ENCODE results near the gene CETP. TPM values are rescaled to one million over a fixed set of nuclear protein-coding genes. Genes with fewer than 3 reads are reported as not detected.

Gene CETP
- total and polyA plus RNA-seq, 4 donors = 3.3 to 24.0 (median 6.3) TPM

GRCh38 chr16:56947604-56947995, 14.2 kb upstream of the CETP start:
- H3K27me3 ChIP-seq (ENCODE audit: control insufficient read depth in 4 of 4, insufficient read depth in 4 of 4, low read length in 3 of 4) = no peaks in the 10 kb centered on the region
- H3K9me3 ChIP-seq (ENCODE audit: control insufficient read depth in 4 of 4, low read length in 3 of 4) = no peaks in the 10 kb centered on the region
- peak overlapping the region in 1 of 2 donors; percentile 9 for H3K27ac ChIP-seq (ENCODE audit: low read depth in 1 of 2, low read length in 2 of 2)
- DNase-seq (ENCODE audit: low spot score) = no peak
- whole genome bisulfite sequencing = 89% methylated on average over 2 of the region's 2 CpGs
- H3K4me1 ChIP-seq (ENCODE audit: control insufficient read depth in 4 of 4, insufficient read depth in 4 of 4, low read length in 3 of 4) = peaks cover 0 to 17% (median 6%) of the 10 kb centered on the region in 4 donors
- TF ChIP-seq, protein P1, sequence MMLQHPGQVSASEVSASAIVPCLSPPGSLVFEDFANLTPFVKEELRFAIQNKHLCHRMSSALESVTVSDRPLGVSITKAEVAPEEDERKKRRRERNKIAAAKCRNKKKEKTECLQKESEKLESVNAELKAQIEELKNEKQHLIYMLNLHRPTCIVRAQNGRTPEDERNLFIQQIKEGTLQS (IDR thresholded peaks at IDR 0.05) = no peak
- TF ChIP-seq CTCF (IDR thresholded peaks at IDR 0.05; ENCODE audit: low read depth, low read length, missing input control) = no peak
- no peak for TF ChIP-seq GABPA (IDR thresholded peaks at IDR 0.05 in 1 of 2, conservative IDR thresholded peaks at IDR 0.05 in 1 of 2)
- TF ChIP-seq, protein P2, sequence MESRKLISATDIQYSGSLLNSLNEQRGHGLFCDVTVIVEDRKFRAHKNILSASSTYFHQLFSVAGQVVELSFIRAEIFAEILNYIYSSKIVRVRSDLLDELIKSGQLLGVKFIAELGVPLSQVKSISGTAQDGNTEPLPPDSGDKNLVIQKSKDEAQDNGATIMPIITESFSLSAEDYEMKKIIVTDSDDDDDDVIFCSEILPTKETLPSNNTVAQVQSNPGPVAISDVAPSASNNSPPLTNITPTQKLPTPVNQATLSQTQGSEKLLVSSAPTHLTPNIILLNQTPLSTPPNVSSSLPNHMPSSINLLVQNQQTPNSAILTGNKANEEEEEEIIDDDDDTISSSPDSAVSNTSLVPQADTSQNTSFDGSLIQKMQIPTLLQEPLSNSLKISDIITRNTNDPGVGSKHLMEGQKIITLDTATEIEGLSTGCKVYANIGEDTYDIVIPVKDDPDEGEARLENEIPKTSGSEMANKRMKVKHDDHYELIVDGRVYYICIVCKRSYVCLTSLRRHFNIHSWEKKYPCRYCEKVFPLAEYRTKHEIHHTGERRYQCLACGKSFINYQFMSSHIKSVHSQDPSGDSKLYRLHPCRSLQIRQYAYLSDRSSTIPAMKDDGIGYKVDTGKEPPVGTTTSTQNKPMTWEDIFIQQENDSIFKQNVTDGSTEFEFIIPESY (IDR thresholded peaks at IDR 0.05) = no peak
- TF ChIP-seq NR2F2 (IDR thresholded peaks at IDR 0.05) = no peak
- no peak for TF ChIP-seq REST (IDR thresholded peaks at IDR 0.05)
- TF ChIP-seq FOXA2 (IDR thresholded peaks at IDR 0.05) = no peak
- no peak for TF ChIP-seq FOXA1 (IDR thresholded peaks at IDR 0.05)
- TF ChIP-seq JUND (IDR thresholded peaks at IDR 0.05) = no peak
- TF ChIP-seq, protein P3, sequence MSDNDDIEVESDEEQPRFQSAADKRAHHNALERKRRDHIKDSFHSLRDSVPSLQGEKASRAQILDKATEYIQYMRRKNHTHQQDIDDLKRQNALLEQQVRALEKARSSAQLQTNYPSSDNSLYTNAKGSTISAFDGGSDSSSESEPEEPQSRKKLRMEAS (IDR thresholded peaks at IDR 0.05) = no peak
- no peak for TF ChIP-seq RXRA (IDR thresholded peaks at IDR 0.05)
- TF ChIP-seq TAF1 (conservative IDR thresholded peaks at IDR 0.05) = no peak
- TF ChIP-seq SP1 (IDR thresholded peaks at IDR 0.05) = no peak
- no peak for TF ChIP-seq HNF4G (IDR thresholded peaks at IDR 0.05)
- no peak for TF ChIP-seq RAD21 (IDR thresholded peaks at IDR 0.05)
- no peak overlapping the region for H3K9ac ChIP-seq (ENCODE audit: low read depth in 1 of 2, low read length in 2 of 2)
- peaks cover 13 to 30% (median 25%) of the 10 kb centered on the region in 4 donors for H3K36me3 ChIP-seq (ENCODE audit: control insufficient read depth in 4 of 4, insufficient read depth in 3 of 4, low read depth in 1 of 4, low read length in 3 of 4)
- H3K4me3 ChIP-seq (ENCODE audit: low read depth in 1 of 3, low read length in 3 of 3) = no peak overlapping the region

DNA sequence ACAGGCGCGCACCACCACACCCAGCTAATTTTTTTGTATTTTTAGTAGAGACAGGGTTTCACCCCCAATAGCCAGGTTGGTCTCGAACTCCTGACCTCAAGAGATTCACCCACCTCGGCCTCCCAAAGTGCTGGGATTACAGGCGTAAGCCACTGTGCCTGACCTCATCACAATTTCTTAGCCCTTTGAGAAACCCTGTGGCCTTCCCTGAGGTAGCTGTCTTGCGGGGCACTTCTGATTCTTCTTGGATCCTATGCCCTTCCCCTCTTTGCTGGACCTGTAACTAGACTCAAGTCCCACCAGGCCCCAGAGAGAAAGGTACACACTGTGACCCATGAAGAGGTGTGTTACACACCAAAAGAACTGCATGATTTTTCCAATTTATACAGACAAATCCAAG, 13.5 kb upstream of the CETP start:
- WGBS = 98% methylated on average over 6 of the region's 6 CpGs
- H3K4me1 ChIP-seq (ENCODE audit: control insufficient read depth in 4 of 4, insufficient read depth in 4 of 4, low read length in 3 of 4) = peaks cover 0 to 12% (median 4%) of the 10 kb centered on the region in 4 donors

More for the DNA sequence above, 13.5 kb upstream of the CETP start:
- Histone ChIP-seq H3K36me3 (ENCODE audit: control insufficient read depth in 4 of 4, insufficient read depth in 3 of 4, low read depth in 1 of 4, low read length in 3 of 4) (peaks cover 8 to 23% (median 18%) of the 10 kb centered on the region in 4 donors), H3K4me3 (ENCODE audit: low read depth in 1 of 3, low read length in 3 of 3) (no peak overlapping the region), H3K27ac (ENCODE audit: low read depth in 1 of 2, low read length in 2 of 2) (no peak overlapping the region), H3K9me3 (ENCODE audit: control insufficient read depth in 4 of 4, low read length in 3 of 4) (no peaks in the 10 kb centered on the region), H3K27me3 (ENCODE audit: control insufficient read depth in 4 of 4, insufficient read depth in 4 of 4, low read length in 3 of 4) (no peaks in the 10 kb centered on the region), H3K9ac (ENCODE audit: low read depth in 1 of 2, low read length in 2 of 2) (no peak overlapping the region)
- no peak for DNase-seq (ENCODE audit: low spot score)
- TF ChIP-seq JUND (IDR thresholded peaks at IDR 0.05) = no peak

Measured in liver (tissue), 9 donors.